K562 (cell line): ENCODE measurements around the gene TNNT1. TPM values are rescaled to one million over a fixed set of nuclear protein-coding genes. Genes with fewer than 3 reads are reported as not detected.
A peak's percentile ranks its signal among the peaks of the same experiment; 100 is the strongest.

Experiments used
- CGGBP1 ChIP-seq: fragments of 250-450 bp; sonication (Bioruptor Pico); IDR thresholded peaks from 2 replicates; pipeline ENCODE4 v1.9.0; 2021; ENCODE audit warnings: mild to moderate bottlenecking
- PBX2 ChIP-seq, 2 experiments: IDR thresholded peaks in 1 of 2; conservative IDR thresholded peaks in 1 of 2; 2 replicates each; pipeline ENCODE4 v1.6.1; 2016; ENCODE audit warnings: low read depth in 2 of 2, mild to moderate bottlenecking in 1 of 2, missing compliant biosample characterization in 1 of 2, missing genetic modification characterization in 1 of 2, moderate library complexity in 1 of 2
- POLR2G ChIP-seq: fragments of 200-400 bp; formaldehyde crosslinking; IDR thresholded peaks from 2 replicates; pipeline ENCODE4 v1.6.1; 2017; ENCODE audit warnings: low read depth, mild to moderate bottlenecking, antibody characterized with exemption, low read length, moderate library complexity
- polyA plus RNA-seq, 8 experiments: library from polyadenylated mRNA; depleted of rRNA in 4 of 8; stranded (reverse) in 5 of 8; unstranded in 3 of 8; fragments of >200 nt; fragmentation: Nextera tagmentation in 2 of 8; fragmentation: Illumina TruSeq in 1 of 8; extraction: Ambion mirVana in 2 of 8; extraction: Trizol in 1 of 8; gene quantifications; 2 replicates each; pipeline versions ENCODE4 v1.2.1 to v1.2.3, GENCODE V29; 2011 to 2014; ENCODE audit warnings: inconsistent platforms in 1 of 8, missing spikeins in 1 of 8
- total RNA-seq, 7 experiments: library from RNA; depleted of rRNA in 6 of 7; stranded (reverse); fragments of >200 nt in 6 of 7; fragmentation: Illumina TruSeq in 2 of 7; extraction: Trizol in 2 of 7; gene quantifications; 2 replicates each; pipeline versions ENCODE4 v1.2.1 to v1.2.3, GENCODE V29; 2011 to 2021; ENCODE audit warnings: low replicate concordance in 1 of 7
- TF ChIP-seq, protein P1 (sequence below), 2 experiments: fragments of 450-650 bp; formaldehyde crosslinking in 1 of 2; IDR thresholded peaks; 2 replicates each; pipeline versions ENCODE4 v1.4.0 to v1.6.1; 2014 to 2020; ENCODE audit warnings: mild to moderate bottlenecking in 2 of 2, borderline replicate concordance in 1 of 2, low read depth in 1 of 2
- TF ChIP-seq, protein P2 (sequence below): sonication (generic); formaldehyde crosslinking; IDR thresholded peaks from 2 replicates; pipeline ENCODE4 v1.8.0; 2022; ENCODE audit warnings: missing genetic modification reagents, mild to moderate bottlenecking, moderate library complexity, borderline replicate concordance
- TF ChIP-seq, protein P3 (sequence below): fragments of 250-450 bp; sonication (Bioruptor Pico); IDR thresholded peaks from 2 replicates; pipeline ENCODE4 v1.9.0; 2021; ENCODE audit warnings: mild to moderate bottlenecking, inconsistent platforms

Gene TNNT1
- total and polyA plus RNA-seq, 9 of the 15 experiments (the other 6 are each of a cell fraction or from before 2014, with no cell fraction given), result 31.8 to 390 (median 227) TPM

DNA sequence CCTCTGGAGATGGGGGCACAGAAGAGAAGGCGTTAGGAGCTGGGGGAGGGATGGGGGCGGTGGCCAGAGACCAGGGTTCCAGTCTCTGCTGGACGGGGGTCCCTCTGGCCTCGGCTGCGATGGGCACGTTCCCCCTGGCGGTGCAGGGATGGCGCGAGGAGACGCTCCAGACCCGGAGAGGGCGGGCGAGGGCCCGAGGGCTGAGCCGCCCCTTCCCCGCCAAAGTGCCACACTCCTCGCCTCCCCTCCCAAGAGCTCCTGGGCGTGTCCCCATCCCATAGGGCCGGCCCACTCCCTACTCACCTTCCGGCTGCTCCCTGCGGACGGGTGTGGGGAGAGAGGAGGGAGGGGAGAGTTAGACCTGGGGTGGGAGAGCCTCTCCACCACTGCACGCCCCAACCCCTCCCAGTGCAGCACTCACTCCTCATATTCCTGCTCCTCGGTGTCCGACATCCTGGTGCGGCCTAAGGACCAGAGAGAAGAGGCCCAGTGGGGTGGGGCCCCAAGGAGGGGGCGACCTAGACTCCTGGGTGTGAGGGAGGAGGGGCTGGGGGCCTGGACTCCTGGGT lies 2.2 kb downstream of the TNNT1 start (continued):
- TF ChIP-seq, protein P1, sequence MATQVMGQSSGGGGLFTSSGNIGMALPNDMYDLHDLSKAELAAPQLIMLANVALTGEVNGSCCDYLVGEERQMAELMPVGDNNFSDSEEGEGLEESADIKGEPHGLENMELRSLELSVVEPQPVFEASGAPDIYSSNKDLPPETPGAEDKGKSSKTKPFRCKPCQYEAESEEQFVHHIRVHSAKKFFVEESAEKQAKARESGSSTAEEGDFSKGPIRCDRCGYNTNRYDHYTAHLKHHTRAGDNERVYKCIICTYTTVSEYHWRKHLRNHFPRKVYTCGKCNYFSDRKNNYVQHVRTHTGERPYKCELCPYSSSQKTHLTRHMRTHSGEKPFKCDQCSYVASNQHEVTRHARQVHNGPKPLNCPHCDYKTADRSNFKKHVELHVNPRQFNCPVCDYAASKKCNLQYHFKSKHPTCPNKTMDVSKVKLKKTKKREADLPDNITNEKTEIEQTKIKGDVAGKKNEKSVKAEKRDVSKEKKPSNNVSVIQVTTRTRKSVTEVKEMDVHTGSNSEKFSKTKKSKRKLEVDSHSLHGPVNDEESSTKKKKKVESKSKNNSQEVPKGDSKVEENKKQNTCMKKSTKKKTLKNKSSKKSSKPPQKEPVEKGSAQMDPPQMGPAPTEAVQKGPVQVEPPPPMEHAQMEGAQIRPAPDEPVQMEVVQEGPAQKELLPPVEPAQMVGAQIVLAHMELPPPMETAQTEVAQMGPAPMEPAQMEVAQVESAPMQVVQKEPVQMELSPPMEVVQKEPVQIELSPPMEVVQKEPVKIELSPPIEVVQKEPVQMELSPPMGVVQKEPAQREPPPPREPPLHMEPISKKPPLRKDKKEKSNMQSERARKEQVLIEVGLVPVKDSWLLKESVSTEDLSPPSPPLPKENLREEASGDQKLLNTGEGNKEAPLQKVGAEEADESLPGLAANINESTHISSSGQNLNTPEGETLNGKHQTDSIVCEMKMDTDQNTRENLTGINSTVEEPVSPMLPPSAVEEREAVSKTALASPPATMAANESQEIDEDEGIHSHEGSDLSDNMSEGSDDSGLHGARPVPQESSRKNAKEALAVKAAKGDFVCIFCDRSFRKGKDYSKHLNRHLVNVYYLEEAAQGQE (IDR thresholded peaks at IDR 0.05; ENCODE audit: borderline replicate concordance), result no peak
- TF ChIP-seq, protein P1 (CRISPR knock-in tag; IDR thresholded peaks at IDR 0.05; ENCODE audit: low read depth), result no peak
- TF ChIP-seq POLR2G (peak; percentile 78), CGGBP1 (CRISPR knock-in tag) (no peak), PBX2 (CRISPR knock-in tag; IDR thresholded peaks at IDR 0.05; ENCODE audit: low read depth) (no peak), PBX2 (tag; conservative IDR thresholded peaks at IDR 0.05; ENCODE audit: low read depth) (no peak)
- TF ChIP-seq, protein P2, sequence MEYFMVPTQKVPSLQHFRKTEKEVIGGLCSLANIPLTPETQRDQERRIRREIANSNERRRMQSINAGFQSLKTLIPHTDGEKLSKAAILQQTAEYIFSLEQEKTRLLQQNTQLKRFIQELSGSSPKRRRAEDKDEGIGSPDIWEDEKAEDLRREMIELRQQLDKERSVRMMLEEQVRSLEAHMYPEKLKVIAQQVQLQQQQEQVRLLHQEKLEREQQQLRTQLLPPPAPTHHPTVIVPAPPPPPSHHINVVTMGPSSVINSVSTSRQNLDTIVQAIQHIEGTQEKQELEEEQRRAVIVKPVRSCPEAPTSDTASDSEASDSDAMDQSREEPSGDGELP (CRISPR knock-in tag), result peak; percentile 56; the same call in 1 of the 2 replicates
- TF ChIP-seq, protein P3, sequence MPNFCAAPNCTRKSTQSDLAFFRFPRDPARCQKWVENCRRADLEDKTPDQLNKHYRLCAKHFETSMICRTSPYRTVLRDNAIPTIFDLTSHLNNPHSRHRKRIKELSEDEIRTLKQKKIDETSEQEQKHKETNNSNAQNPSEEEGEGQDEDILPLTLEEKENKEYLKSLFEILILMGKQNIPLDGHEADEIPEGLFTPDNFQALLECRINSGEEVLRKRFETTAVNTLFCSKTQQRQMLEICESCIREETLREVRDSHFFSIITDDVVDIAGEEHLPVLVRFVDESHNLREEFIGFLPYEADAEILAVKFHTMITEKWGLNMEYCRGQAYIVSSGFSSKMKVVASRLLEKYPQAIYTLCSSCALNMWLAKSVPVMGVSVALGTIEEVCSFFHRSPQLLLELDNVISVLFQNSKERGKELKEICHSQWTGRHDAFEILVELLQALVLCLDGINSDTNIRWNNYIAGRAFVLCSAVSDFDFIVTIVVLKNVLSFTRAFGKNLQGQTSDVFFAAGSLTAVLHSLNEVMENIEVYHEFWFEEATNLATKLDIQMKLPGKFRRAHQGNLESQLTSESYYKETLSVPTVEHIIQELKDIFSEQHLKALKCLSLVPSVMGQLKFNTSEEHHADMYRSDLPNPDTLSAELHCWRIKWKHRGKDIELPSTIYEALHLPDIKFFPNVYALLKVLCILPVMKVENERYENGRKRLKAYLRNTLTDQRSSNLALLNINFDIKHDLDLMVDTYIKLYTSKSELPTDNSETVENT (CRISPR knock-in tag), result peak; percentile 53; the same call in 1 of the 2 replicates
